ENCODE measurements around the gene CA5B.

DNA sequence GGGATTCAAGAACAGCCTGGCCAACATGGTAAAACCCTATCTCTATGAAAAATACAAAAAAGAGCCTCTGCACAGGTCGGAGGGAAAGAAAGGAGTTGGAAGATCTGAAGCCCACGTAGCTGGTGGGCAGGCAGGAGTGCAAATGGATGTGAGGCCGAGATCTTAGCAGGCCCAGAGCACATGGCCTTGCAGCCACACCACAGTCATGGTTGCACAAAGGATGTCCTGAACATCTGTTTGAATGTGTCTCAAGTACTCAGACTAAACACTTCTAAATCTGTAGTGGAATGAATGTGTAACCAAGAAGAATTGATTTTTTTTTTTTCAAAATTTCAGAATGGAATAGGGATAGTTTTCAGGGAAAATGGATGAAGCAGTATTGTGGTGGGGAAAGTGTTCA, 10.8 kb downstream of the CA5B start:
- TF ChIP-seq, protein P1, sequence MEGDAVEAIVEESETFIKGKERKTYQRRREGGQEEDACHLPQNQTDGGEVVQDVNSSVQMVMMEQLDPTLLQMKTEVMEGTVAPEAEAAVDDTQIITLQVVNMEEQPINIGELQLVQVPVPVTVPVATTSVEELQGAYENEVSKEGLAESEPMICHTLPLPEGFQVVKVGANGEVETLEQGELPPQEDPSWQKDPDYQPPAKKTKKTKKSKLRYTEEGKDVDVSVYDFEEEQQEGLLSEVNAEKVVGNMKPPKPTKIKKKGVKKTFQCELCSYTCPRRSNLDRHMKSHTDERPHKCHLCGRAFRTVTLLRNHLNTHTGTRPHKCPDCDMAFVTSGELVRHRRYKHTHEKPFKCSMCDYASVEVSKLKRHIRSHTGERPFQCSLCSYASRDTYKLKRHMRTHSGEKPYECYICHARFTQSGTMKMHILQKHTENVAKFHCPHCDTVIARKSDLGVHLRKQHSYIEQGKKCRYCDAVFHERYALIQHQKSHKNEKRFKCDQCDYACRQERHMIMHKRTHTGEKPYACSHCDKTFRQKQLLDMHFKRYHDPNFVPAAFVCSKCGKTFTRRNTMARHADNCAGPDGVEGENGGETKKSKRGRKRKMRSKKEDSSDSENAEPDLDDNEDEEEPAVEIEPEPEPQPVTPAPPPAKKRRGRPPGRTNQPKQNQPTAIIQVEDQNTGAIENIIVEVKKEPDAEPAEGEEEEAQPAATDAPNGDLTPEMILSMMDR (IDR thresholded peaks at IDR 0.05) = no peak
- TF ChIP-seq POLR2A (IDR thresholded peaks at IDR 0.05) (no peak), POLR2AphosphoS5 (IDR thresholded peaks at IDR 0.05) (no peak), EP300 (IDR thresholded peaks at IDR 0.05) (no peak)
